ENCODE measurements around the gene CBFB.

The CBFB gene

DNA sequence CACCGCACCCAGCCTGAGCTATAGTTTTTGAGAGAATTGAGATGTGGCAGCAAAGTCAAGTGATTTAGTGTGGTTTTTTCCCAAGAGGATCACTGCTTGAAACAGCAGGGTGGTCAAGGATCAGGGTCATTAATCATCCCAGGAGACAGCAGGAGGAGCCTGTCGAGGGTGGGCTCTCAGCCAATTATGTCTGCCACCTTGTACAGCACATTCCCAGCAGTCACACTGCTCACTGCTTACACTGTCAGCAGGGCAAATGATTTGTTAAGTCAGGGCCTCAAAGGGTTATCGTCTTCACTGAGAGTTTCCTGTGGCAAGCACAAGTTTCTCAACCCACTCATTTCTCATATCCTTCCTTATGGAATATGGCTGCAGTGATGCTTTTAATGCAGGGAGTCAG is 108.7 kb downstream of the CBFB start:
- DNase-seq (ENCODE audit: low read depth): no peak

DNA sequence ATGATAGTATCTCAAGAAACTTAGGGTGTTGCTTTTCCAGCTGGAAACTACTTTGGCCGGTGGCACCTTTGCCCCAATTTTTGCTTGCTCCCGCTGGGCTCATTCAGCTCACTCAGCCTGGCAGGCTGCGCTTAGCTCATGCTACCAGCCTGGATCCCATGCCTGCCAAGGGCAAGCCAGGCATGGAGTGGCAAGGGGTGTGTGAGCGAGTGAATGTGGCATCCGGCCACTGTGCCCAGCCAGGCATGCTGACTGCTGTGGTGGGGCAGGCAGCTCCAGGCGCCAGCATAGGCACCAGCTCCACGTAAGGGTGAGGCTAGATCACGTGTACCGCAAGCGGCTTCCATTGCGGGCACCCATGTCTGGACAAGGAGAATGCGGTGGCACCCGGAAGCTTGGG is 112.4 kb downstream of the CBFB start:
- no peak for DNase-seq (ENCODE audit: low read depth)

DNA sequence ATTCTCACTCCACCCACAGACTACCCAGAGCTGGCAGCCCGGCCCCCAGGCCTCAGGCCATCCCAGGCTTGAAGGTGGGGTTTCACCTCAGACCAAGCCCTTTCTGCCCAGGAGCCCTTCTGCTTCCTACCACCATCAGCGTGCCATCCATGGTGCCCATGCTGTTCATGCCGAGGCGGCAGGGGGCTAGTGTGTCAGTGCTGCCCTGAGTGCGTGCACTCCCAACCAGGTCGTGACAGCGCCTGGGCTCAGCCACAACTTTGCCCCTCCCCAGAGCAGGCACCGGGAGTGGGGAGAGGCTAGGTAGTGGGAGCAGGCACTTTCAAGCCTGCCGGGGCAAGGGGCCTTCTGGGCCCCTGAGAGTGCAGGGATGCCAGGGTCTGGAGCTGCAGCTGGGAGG is 113.4 kb downstream of the CBFB start:
- DNase-seq (ENCODE audit: low read depth): no peak

DNA sequence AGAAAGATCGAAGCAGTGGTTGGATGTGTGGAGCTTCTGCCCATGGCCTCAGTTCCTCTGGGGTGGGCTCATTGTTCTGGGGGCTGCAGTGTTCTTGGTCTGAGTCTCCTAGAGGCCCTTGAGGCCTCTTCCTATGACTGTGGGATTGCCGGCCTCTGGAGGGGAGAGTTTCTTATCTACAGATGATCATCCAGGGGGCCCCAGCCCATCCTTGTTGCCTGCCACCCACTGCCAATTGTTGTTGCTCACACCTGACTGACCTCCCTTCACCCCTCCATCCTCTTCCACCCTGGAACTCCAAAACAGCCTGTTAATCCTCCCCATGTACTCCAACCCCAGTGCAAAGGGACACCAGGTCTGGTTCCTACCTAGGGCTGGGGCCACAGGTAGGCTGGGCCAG is 116.0 kb downstream of the CBFB start:
- no peak for DNase-seq (ENCODE audit: low read depth)

DNA sequence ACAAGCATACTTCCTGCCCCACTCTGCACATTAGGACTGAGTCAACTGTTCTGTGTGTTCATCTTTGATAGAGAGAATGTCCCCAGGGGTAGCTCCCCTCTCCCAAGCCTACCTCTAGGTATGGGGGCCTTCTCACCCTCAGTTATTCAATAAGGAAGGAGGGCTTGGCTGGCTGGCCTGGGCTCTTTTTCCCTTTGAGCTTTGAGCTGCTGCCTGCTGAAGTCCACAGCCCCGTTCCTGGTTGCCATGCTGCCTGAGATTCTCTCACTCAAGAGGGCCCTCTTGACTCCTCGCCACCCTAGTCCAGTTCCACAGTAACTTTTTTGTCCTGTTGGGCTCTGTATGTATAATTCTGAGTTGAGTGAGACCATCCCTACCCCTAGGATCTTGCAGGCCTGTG is 116.8 kb downstream of the CBFB start:
- DNase-seq (ENCODE audit: low read depth): no peak

DNA sequence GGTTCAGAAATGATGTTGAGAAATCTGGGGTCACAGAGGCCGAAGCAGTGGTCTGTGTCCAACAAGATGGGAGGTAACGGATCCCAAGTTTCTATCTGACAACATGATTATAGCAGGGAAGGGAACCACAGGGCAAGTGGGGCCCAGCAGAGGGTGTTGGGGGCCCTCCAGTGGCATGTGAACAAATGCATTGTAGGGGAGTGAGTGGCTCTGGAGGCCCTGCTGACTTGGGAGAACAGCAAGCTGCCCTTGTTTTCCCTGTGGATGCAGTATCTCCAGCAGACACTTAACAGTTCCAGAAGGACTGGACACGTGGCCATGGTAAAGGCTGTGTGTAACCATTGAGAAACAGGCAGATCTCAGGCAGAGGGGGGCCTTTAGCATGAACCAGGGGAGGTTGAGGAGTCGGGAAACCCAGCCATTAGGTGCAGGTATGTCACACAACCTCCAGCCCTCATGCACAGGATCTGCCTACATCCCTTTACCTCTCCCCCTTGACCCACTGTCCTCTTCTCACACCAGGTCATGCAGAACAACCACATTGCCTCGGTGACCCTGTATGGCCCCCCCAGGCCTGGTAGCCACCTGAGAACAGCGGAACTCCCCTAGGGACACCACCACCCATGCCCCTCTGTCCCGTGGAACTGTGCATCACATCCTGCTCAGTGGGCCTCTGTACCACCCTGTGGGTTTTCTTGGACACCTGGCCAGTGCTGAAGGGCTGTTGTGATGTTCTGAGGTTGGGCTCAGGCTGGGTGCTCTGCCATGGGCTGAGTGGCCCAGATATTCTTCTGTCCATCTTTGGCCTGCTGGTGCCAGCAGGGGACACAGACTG is 117.8 kb downstream of the CBFB start:
- DNase-seq (ENCODE audit: low read depth): no peak

DNA sequence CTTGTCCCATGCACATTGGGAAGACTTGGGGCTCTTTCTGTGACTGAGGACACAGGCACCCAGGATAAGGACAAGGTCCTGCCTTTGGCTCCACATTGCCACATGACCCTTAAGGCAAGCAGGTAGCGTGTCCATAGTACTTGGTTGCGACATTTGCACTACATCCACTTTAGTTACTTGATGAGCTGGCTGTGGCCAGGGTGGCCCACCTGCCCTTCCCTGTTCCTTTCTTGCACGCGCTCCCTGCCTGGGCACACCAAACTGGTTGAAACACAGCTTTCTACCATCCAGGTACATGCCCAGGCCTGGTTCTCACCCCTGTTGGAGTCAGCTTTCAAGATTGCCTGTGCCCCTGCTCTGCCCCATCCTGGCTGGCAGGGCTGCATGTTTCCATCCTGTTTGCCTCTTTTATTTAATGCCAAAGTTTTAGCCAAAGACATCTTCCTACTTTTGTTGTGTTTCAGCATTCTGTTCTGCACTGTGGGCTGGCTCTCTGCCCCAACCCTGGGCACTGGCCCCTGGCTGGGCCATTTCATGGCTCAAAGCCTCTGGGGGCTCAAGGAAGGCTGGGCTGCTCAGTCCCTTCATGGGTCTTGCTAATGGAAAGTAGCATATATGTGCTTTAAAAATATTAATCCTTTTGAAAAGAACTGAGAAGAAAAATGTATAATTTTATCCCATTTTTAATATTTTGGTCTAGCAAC is 118.6 kb downstream of the CBFB start:
- no peak for DNase-seq (ENCODE audit: low read depth)

DNA sequence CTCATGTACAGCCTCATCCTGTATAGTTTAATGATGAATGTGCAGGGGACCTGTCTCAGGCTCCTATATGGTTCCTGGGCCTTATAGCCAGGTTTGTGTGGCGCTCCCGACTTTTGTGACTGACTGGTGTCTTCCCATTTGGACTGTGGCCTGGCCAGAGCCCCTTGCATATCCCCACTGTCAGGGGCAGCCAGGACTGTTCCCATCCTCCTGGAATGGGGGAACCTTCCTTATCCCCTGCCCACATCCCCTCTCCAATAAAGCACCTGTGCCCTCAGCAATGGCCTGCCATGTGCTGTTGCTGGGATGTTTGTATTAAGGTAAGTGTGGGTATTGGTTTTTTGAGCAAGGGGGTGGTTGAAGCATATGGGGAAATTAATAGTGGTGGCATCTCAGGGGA is 119.3 kb downstream of the CBFB start:
- no peak for DNase-seq (ENCODE audit: low read depth)

DNA sequence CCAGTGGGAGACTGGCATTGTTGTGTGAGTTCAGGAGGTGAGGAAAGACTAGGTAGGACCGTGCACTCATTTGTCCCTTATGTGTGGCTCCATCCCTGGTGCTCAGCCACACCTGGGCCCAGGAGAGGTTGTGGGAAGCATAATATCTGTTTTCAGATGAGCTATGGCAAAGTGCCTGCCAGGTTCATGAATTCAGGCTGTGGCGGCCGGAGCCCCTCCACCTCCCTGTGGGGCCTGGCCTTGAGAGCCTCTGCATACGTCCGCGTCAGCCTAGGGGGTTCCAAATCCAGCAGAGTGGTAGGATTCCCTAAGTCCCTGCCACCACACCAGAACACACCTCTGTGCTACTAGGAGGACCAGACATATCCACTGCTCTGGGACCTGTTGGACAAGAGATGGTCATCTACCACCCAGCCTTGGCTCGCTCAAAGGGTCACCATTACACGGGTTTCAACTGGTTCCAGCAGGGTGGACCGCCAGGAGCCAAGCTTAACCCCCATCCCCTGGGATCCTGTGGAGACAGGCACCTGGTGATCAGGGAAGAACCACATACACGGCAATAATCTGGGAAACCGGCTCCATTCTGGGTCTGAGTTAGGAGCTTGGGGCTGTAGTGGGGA is 119.8 kb downstream of the CBFB start:
- DNase-seq (ENCODE audit: low read depth): no peak

DNA sequence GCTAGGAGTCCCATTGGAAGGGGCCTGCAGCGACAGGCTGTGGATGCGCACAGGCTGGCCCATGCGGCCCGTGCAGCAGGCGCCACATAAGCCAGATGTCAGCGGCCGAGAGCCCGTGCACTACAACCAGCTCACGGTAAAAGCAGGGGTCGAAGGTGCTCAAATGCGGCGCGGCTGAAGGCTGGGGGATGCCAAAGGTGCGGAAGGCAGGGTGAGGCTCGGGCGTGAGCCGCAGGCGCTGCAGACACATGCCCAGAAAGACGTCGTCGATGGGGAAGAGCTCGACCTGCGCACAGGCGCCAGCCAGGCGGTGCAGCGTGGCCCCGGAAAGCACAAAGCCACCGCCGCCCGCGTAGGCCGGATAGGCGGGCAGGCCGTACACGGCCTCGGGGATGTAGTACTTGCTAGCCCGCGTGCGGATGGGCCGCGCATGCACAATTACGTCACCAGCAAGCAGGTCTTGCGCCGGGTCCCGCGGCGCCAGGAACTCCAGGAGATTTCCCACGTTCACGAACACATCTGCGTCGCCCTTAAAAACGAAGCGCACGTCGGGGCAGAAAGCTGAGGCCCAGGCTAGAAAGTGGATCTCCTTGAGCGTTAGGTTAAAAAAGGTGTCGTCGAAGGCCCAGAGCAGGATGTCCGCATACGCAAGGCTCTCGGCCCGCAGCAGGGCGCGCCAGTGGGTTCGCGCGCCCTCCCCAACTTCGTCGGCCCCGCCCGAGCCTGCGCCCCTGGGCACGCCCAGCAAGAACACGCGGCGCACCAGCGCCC is 120.5 kb downstream of the CBFB start:
- no peak for DNase-seq (ENCODE audit: low read depth)

DNA sequence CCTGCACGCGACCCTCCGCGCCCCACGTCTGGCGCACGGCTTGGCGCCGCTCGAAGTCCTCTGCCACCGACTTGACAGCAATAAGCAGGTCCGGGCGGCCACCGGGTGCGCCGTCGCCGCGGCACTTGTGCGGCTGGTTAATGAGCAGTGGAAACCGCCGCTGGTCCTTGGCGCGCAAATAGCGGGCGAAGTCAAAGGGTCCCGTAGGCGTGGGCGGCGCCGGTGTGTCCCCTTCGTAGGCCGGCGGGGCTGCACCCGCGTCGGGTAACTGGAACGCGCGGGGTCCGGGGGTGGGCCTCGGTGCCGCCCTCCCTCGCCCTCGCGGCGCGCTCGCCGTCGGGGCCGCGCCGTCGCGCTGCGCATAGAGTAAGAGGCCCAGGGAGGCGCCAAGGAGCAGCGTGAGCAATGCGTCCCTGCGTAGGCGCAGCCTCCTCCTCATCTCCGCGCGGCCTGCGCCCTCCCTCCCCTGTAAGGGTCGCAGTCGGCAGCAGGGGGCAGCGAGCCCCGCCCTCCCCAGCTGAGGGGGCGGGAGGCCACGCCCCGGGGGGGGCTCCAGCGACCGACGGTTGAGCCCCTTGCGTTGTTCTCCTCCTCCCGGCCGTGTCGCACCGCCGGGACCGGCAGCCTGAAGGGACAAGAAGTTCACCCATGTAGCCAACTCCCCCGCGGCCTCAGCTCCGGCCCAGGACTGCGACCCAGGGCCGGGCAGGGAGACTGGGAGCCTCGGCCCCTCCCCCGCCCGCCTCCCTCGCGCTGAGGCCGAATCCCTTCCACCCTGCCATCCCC is 121.3 kb downstream of the CBFB start:
- DNase-seq (ENCODE audit: low read depth): no peak
